Forelimb muscle (tissue), 1 donor: Measurements from ENCODE around the gene LILRB5. TPM values are rescaled to one million over a fixed set of nuclear protein-coding genes. Genes with fewer than 3 reads are reported as not detected.
"Not testable (repeated sequence)": the region's sequence is repeated elsewhere in the genome, so short reads cannot be mapped to it uniquely, and the experiment has no call there.

Experiments
- DNase-seq: peaks from one replicate; pipeline ENCODE4 v3.0.0-alpha.2; 2013; ENCODE audit warnings: low read depth
- polyA plus RNA-seq: library from polyadenylated mRNA; unstranded; fragments of 120-200 nt; gene quantifications from one replicate; pipeline ENCODE4 v1.2.1, GENCODE V29; 2013; ENCODE audit not compliant: insufficient read length

Gene LILRB5
- polyA plus RNA-seq, 1 donor = 8.1 TPM

DNA sequence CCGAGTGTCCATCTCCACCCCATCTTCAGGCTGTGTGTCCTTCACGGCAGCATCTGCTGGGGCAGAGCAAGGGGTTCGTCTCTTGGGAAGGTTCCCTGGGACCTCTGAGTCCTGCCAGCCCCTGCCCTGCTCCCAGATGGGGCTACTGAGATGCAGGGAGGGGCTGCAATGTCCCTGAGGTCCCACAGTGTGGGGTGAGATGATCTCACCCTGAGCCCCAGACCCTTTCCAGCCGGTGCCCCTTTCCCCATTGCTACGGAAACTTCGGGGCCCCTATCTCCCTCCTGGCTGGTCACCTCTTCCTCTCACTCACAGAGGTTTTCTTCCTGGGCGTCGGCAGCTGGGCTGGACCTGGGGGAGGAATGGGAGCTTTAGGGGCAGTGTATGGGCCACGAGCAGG is 18.9 kb upstream of the LILRB5 start:
- no peak for DNase-seq

DNA sequence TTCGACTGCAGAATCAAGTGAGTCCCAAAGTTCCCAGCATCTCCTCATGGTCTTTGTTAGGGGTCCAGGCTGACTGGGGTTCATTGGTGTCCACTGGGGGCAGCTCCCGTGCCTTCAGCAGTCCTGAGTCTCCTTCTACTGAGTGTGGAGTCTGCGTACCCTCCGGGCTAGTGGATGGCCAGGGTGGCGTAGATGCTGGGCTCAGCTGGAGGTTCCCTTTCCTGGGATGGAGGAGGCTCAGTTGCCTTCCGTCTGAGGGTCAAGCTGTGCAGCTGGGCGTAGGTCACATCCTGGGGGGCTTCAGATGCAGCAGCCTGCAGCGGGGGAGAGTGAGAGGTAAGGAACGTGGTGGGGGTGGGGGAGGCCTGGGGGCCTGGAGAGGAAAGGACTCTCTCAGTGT is 17.4 kb upstream of the LILRB5 start:
- DNase-seq = not testable (repeated sequence)

DNA sequence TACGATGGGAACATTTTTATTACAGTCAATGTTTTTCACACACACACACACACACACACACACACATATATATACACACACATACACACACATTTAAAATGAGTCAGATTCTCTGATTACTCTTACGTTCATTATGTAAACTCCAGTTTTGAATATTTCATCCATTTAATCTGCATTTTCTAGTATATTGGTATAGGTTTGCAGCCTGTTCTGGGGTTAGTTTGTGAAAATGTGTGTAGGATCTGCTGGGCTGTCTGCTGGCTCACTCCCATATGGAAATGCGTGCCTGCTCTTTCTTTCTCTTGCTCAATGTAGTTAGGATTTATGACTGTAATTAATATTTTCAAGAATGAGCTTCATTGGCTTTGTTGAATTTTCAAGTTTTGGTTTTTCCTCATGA is 16.7 kb upstream of the LILRB5 start:
- no peak for DNase-seq

DNA sequence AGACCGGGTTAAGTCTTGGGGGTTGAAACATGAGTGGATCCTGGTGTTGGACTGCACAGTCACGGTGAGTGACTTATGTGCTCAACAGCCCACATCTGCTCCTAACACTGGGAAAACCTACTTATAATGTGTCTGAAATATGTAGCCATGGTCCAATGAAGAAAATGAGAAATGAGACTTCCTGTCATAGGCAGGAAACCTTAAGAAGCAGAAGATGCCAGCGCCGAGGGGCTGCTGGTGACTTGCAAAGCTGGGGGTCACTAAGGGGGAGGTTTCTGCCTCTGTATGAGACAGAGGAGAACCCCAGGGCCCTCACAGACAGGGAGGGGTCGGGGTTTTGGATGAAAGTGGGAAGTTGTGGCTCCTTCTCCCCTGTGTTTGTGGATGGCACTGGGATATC is 15.1 kb upstream of the LILRB5 start:
- not testable (repeated sequence) for DNase-seq

DNA sequence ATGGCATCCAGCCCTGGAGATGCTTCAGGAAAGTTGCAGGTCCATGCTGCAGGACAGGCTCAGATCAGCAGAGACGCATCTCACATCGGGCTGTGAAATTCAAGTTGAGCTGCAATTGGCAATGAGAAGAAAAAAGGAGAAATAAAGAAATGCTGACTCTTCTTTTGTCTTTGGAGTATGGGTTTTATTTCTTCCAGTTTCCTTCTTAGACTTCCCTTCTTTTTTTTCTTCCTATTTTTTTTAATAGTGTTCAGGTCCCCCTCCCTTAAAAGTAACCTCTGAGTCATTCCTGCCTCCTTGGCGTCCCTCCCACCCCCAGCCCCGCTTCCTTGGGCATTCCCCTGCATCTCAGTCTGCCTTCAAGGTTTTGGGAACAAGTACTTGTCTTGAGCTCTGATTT is 14.5 kb upstream of the LILRB5 start:
- not testable (repeated sequence) for DNase-seq

DNA sequence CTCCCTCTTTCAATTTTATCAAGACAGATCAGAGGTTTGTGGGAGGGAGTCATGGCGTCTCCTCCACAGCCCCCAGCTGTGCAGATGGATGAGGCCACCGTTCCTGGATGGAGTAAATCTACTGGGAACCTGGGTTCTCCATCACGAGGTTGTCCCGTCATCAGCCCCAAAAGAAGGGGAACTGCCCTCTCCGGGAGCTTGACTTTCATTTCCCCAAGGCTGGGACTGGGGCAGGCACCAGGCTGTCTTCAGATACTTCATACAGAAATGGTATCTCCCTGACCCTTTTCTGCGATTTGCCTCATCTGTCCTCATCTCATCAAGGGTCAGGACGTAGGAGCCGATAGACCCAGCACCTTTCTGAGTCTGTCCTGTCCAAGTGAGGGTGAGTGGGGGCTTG is 14.0 kb upstream of the LILRB5 start:
- no peak for DNase-seq

DNA sequence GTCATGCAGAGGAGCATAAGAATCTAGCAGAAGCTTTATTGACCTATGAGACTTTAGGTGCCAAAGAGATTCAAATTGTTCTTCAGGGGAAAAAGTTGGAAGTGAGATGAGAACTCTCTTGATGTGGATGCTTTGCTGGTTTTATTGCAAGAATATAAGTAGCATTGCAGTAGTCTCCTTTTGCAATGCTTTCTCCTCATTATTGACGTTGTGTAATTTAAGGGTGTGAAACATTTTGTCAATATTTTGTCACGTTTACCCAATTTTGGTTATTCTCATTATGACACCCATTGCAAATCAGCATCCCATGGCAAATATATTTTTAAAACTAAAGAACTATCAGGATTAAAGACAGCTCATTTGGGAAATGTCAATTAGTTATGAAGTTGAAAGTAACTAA is 11.9 kb upstream of the LILRB5 start:
- DNase-seq = no peak

DNA sequence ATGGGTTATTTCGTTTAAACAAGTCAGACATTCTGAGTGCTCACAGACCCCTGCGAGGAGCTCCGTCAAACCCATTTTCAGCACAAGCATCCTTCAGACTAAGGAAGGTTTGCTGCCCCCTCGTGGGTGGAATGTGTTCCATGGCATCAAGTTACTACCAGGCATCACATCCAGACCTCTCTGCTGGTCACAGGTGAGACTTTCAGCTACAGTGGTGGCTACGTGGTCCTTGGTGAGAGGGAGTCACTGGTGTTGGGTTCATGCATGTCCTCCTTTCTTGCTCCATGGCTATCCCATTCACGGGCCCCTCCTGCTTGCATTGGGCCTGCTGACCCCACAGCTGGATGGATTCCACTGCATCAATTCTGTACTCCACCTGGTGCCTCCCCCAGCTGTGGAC is 9.1 kb upstream of the LILRB5 start:
- peak; percentile 16 for DNase-seq

DNA sequence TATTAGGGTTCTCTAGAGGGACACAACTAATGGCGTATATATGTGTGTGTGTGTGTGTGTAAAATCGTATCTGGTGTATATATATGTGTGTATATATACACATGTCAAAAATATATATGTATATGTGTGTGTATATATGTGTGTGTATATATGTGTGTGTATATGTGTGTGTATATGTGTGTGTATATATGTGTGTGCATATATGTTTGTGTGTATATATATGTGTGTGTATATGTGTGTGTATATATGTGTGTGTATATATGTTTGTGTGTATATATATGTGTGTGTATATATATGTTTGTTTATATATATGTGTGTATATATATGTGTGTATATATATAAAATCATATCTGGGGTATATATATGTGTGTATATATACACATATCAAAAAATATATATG is 5.4 kb upstream of the LILRB5 start:
- DNase-seq = no peak

DNA sequence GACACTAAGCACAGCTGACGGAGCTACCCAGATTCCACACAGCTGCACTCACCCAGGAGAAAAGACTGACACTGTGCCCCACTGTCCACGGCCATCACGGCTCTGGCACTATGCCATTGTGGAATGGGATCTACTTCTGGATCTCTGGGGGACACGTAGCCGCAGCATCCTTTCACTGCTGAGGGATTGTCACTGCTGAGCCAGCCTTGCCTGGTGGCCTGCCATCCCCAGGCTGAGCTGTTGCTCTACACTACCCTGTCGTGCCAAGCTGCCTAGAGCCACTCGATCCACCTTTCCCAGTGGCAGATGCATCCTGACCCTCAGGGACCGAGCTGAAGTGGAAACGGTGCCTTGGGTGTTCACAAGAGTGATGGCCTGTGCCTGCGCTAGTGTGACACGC is 5.0 kb upstream of the LILRB5 start:
- DNase-seq = no peak

DNA sequence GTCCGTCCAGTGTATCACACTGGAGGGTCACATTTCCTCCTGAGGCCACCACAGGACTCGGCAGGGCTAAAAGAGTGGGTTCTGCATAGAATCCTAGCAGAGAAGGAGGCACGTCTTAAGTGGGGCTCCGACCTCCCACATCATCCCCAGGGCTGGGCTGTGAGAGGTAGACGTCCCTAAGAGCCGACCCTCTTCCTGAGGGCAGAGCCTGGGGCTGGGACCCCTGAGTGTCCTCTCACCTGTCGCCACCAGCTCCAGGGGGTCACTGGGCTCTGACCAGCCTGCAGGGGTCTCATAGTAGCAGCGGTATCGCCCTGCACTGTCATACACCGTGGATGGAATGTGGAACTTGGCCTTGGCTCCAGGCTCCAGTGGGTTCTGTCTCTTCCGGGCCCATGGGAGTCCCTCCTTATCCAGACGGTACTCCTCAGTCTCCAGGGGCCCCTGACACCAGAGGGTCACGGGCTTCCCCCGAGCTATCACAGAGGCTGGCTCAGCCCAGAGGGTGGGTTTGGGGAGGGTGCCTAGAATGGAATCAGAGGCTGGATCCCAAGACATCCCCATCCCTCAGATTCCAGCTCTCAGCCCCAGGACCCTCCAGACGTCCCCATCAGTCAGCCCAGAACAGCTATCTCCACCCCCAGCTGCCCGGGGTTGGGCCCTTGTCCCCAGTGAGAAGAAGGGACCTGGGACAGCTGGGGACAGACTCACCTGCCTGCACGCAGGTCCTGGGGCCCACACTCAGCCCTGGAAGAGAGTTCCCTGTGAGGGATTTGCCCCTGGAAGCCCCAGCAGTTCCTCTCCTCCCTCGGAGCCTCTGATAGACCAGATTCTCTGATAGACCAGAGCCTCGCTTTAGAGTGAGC is 590 bp downstream of the LILRB5 start:
- no peak for DNase-seq

DNA sequence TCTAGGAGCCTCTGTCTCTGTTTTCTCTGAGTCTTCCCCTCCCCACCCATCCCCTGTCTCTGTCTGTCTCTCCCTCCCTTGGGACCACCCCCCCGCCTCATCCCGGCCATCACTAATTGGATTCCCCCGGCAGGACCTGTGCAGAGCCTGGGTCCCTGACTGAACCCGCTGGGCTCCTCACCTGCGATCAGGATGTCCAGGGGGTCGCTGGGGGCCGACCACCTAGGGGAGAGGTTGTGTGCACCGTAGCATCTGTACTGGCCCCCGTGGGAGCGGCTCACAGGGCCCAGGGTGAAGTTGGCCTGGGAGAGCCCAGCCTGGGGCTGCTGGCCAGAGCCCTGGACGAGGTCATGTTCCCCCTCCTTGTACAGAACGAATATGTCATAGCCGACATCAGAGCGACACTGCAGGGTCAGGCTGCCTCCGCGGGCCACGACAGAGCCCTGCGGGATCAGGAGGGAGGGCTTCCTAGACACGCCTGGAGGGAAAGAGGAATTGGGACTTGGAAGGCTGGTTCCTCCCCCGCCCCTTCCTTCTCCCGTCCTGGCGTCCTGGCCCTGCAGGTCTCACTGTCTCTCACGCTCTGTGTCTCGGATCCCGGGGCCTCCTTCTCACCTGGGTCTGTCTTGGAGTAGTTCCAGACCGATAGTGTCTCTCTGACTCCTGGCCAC is 1.8 kb downstream of the LILRB5 start:
- DNase-seq = no peak

DNA sequence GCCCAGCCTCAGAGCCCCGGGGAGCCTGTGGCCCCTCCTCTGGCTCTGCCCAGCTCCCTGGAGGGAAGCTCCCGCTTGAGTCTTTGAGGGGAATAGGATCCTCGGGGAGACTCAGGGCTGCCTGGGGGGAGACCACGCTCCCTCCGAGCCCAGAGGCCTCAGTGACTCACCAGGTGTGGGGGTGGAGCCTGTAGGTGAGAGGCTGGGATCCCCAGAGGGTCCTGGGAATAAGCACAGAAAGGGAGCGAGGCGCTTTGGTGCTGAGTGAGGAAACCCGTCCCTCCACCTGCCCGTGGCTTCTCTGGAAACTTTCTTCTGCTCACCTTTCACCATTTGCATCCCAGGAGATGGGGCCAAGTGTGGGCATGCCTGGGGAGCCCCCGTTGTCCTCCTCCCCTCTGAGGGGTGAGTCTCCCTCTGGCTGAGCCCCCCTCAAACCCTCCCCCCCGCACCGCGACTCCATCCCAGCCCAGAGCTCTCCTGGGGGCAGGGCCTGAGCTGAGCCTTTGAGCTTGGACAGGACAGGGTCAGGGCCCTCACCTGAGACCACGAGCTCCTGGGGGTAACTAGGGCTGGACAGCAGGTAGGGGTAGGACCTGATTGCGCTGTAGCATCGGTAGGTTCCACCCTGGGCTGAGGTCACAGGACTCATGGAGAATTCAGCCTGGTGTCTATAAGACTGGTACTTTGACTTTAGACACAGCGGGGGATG is 2.7 kb downstream of the LILRB5 start:
- no peak for DNase-seq

DNA sequence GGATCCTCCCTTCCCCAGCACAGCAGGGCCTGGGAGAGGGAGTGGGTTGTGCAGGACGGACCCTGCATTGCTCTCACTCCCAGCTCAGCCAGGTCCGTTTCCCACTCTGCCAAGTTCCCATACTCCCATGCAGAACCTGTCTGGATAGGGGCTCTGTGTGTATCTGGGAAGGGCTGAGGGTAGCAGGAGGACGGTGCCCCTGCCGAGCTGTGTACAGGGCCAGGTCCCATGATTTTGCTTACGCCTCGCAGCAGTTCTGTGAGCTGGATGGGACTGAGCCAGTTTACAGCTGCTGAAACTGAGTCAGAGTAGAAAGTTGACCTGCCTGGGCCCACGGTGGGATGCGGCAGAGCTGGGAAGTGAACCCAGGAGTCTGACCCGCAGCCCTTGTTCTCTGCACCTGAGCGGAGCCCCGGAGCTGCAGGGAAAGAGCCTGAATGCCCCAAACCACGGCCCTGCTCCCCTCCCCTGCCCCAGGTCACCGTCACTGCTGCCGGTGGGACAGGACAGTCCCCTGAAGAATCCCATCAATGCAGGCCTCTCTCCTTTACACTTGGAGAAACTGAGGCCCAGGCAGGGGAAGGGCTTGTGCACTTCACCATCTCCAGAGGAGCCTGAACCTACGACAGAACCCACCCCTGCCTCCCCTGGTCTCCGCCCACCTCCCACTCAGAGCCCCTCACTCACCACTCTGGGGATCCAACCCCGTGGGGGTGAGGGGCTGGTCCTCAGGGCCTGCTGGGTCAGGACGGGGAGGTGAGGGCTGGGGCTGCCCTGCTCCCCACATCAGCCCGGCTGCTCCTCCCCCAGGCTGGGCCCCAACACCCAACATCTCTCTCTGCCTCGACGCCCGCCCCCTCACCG is 3.5 kb downstream of the LILRB5 start:
- DNase-seq = no peak

DNA sequence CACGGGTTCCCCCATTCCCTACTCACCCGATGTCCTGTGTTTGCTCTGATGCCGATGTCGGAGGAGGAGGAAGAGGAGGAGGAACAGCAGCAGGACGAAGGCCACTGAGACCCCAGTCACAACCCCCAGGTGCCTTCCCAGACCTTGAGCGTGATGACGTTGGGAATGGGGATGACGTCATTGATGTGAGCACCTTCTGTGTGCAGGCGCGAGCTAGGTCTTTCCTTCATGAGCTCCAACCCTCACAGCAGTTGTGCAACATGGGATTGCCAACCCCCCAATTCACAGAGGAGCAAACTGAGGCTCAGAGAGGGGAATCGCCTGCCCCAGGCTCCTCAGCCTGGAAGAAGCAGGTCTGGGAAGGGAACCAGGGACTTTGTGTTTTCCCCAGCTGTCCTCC is 4.2 kb downstream of the LILRB5 start:
- no peak for DNase-seq

DNA sequence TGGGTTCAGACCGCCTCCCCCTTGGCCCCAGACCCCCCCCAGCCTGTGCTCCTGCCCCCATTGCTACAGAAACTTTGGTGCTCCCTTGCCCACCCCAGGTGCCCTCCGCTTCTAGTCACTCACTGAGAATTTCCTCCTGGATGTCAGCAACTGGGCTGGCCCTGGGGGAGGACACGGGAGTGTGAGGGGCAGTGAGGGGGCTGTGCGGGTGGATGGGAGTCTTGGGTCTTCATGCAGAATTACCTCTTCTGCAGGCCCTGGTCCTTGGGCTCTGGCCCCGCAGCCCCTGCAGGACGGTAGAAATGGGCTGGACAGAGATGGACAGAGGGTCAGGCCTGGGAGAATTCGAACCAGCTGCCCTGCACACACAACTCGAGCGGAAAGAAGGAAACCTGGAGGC is 4.8 kb downstream of the LILRB5 start:
- no peak for DNase-seq

DNA sequence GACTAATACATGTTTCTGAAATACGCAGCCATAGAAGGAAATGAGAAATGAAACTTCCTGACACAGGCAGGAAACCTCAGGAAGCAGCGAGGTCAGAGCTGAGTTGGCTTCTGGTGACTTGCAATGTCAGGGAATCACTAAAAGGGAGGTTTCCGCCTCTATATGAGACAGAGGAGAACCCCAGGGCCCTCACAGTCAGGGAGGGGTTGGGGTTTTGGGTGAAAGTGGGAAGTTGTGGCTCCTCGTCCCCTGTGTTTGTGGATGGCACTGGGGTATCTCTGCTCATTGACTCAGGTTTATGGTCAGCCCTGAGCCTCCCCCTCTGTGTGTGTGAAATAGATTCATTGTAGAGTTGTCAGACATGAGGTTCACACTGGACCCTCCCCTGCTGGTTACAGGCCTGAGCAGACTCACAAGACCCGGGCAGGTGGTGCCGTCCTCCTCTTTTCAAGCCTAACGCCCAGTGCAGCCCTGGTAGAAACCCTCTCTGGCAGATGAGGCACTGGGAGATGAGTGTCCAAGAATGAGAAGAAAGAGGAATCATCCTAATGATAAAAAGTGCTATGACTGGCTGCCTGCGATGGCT is 9.0 kb downstream of the LILRB5 start:
- peak; percentile 32 for DNase-seq

DNA sequence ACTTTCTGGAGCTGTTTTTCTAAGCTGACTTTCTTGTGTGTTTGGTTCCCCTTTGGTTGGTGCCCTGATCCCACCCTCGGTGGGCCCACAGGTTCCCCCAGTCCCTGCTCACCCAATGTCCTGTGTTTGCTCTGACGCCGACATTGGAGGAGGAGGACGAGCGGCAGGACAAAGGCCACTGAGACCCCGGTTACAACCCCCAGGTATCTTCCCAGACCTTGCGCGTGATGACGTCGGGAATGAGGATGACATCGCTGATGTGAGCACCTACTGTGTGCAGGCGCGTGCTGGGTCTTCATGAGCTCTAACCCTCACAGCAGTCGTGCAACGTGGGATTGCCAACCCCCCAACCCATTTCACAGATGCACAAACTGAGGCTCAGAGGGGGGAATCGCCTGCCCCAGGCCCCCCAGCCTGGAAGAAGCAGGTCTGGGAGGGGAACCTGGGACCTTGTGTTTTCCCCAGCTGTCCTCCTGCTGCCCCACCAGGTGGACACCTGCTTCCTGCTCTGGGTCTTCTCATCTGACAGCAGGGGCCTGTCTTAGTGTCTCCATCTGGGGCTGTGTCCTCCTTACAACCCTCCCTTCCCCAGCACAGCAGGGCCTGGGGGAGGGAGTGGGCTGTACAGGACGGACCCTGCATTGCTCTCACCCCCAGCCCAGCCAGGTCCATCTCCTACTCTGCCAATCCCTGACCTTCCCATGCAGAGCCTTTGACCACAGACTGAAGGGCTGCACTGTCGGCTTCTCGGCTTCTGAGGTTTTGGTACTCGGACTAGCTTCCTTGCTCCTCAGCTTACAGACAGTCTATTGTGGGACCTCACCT is 9.8 kb downstream of the LILRB5 start:
- no peak for DNase-seq

DNA sequence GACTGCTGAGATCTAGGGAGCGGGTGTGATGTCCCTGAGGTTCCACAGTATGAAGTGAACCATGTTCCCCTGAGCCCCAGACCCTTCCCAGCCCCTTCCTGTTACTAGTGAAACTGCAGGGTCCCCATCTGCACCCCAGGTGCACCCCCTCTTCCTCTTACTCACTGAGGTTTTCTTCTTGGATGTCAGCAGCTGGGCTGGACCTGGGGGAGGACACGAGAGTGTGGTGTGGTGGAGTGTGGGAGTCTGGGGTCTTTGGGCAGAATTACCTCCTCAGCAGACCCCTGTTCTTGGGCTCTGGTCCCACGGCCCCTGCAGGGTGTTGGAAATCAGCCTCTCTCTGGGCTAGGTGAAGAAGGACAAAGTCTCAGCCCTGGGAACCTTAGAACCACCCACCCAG is 11.1 kb downstream of the LILRB5 start:
- no peak for DNase-seq

DNA sequence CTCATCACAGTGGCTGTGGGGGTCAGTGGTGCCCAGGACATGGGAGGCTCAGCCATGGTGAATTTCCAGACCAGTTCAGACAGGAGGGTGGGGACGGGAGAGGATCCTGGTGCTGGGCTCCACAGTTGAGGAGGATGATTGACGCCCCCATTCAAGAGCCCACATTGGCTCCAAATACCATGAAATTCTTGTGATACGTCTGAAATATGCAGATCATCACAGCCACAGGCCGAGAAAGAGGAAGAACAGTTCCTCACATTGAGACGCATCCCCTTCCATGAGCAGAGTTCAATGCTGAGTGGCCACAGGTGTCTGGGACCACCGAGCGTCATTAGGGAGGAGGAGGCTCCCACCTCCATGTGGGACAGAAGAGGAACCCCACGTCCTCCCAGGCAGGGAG is 13.3 kb downstream of the LILRB5 start:
- not testable (repeated sequence) for DNase-seq
